ENCODE data around the gene CWF19L2. TPM values are rescaled to one million over a fixed set of nuclear protein-coding genes. Genes with fewer than 3 reads are reported as not detected.

The CWF19L2 gene
- total RNA-seq, 5 donors from 2014 or later (not counting 1 experiment from before 2014, with no cell fraction given) = 24.9 to 34.3 (median 26.1) TPM

DNA sequence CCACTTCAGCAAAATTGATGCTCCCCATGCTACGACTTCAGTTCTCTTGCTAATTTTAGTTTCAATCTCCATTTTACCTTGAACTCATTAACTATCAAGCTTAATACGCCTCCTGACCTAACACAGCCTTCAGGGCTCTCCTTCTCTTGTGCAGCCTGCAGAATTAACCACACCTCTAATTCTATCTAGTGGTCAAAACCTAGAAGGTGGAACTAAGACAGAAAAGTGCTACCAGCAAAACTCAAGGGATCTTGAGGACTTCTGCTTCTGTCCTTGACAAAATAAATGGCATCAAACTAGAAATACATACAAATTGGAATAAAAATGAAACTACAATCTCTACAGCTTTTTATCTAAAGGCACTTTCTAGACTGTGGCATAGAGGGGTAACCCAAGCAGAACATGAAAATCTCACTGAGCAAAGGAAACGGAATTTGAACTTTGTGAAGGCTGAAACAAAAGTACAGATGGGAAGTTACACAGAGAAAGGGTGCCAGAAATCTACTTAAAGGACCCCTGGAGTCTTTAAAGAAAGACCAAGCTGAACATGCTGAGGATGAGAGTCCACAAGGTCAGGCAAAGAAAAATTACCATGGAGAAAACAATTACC is 10.7 kb downstream of the CWF19L2 start:
- ChIA-PET POLR2A (interaction anchor here in 1 of 2 donors (0.8 kb wide), 1 partner anchor 51 kb away, joined by 3 read pairs; no protein-coding TSS in a partner anchor), CTCF (interaction anchor here in 1 of 2 donors (0.7 to 1.1 kb wide), 3 partner anchors 11 to 1272 kb away, joined by 3 to 4 read pairs (median 3); partner anchors contain the start of gene CWF19L2)
- no peaks in the 10 kb centered on the region for H3K27me3 ChIP-seq (replicated peaks in 1 of 2; ENCODE audit: control insufficient read depth in 2 of 2, extremely low read depth in 1 of 2, insufficient read depth in 2 of 2, low read length in 1 of 2)
- no peaks in the 10 kb centered on the region for H3K4me1 ChIP-seq (ENCODE audit: control insufficient read depth in 1 of 2, extremely low read depth in 1 of 2, insufficient read depth in 2 of 2, low read length in 2 of 2)
- Mint-ChIP-seq H3K4me3 (no peak overlapping the region), H3K27ac (no peak overlapping the region), H3K27me3 (no peaks in the 10 kb centered on the region), H3K4me1 (peaks cover 46 to 57% (median 47%) of the 10 kb centered on the region in 3 donors), H3K36me3 (peaks cover 63% of the 10 kb centered on the region), H3K9me3 (no peaks in the 10 kb centered on the region)
- peaks cover 8 to 50% of the 10 kb centered on the region in 2 donors for H3K36me3 ChIP-seq (ENCODE audit: control insufficient read depth in 2 of 2, extremely low read depth in 1 of 2, insufficient read depth in 1 of 2, low read length in 1 of 2)
- WGBS (ENCODE audit: insufficient coverage) = 94% methylated on average over 3 of the region's 3 CpGs
- H3K27ac ChIP-seq (ENCODE audit: low read length) = no peak overlapping the region
- ATAC-seq (replicated peaks in 1 of 4) = no peak
- DNase-seq = no peak
- H3K9me3 ChIP-seq = no peaks in the 10 kb centered on the region
- no peak overlapping the region for H3K4me3 ChIP-seq (ENCODE audit: control insufficient read depth in 1 of 2, extremely low read depth in 1 of 2, low read length in 1 of 2)

DNA sequence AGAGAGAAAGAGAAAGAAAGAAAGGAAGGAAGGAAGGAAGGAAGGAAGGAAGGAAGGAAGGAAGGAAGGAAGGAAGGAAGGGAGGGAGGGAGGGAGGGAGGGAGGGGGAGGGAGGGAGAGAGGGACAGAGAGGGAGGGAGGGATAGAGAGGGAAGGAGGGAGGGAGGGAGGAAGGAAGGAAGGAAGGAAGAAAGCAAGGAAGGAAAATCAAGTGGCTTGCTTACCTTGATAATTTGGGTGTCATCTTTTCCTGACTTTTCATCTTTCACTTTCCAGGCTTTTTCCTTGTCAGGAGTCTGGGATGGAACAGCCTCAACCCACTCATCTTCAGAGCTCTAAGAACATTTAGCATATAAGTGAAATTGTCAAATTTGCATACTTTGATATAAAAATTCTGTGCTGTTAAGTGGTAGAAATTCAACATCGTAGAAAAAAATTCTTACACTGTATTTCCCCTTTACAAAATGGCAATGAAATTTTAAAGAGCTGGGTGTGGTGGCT is 14.9 kb downstream of the CWF19L2 start:
- H3K36me3 Mint-ChIP-seq = peaks cover 73% of the 10 kb centered on the region
- Histone ChIP-seq H3K9me3 (no peaks in the 10 kb centered on the region), H3K36me3 (ENCODE audit: control insufficient read depth in 2 of 2, extremely low read depth in 1 of 2, insufficient read depth in 1 of 2, low read length in 1 of 2) (peaks cover 8 to 74% of the 10 kb centered on the region in 2 donors), H3K27ac (ENCODE audit: low read length) (no peak overlapping the region), H3K4me1 (ENCODE audit: control insufficient read depth in 1 of 2, extremely low read depth in 1 of 2, insufficient read depth in 2 of 2, low read length in 2 of 2) (no peaks in the 10 kb centered on the region), H3K27me3 (replicated peaks in 1 of 2; ENCODE audit: control insufficient read depth in 2 of 2, extremely low read depth in 1 of 2, insufficient read depth in 2 of 2, low read length in 1 of 2) (no peaks in the 10 kb centered on the region), H3K4me3 (ENCODE audit: control insufficient read depth in 1 of 2, extremely low read depth in 1 of 2, low read length in 1 of 2) (no peak overlapping the region)
- H3K9me3 Mint-ChIP-seq = no peaks in the 10 kb centered on the region
- ATAC-seq (replicated peaks in 1 of 4) (no peak), DNase-seq (no peak)
- no CpG with 5 or more reads among the region's 1 CpG for WGBS (ENCODE audit: insufficient coverage)
- no peak overlapping the region for H3K4me3 Mint-ChIP-seq
- H3K27ac Mint-ChIP-seq = no peak overlapping the region
- POLR2A ChIA-PET = no interaction called here
- peaks cover 22 to 36% (median 24%) of the 10 kb centered on the region in 3 donors for H3K4me1 Mint-ChIP-seq
- CTCF ChIA-PET = no interaction called here
- H3K27me3 Mint-ChIP-seq = no peaks in the 10 kb centered on the region

DNA sequence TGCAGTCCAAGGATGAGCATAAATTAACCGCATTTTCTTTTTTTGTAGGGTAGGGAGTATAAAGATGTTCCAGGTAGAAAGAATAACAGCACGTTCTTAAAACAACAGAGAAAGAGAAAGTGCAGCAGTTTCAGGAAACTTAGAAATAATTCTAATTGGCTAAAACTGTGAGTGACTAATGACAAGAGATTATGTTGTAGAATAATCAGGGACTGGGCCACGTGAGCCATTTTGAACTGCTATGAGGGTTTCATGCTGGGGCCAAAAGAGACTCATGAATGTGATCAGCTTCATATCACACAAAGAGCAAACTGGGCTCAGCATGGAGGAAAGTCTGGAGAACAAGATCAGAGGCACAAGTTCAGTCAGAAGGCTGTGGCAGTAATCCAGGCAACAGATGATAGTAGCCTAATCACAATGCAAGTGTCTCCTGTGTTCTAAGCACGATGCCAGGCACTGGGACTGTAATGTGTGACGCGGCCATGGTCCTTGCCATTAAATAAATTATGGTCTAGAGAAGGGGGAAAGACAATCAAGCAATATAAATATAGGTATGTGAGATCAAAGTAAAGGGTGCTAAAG is 17.9 kb downstream of the CWF19L2 start:
- no peaks in the 10 kb centered on the region for H3K27me3 ChIP-seq (replicated peaks in 1 of 2; ENCODE audit: control insufficient read depth in 2 of 2, extremely low read depth in 1 of 2, insufficient read depth in 2 of 2, low read length in 1 of 2)
- DNase-seq (no peak), ATAC-seq (replicated peaks in 1 of 4) (no peak)
- H3K36me3 Mint-ChIP-seq = peaks cover 60% of the 10 kb centered on the region
- 95% methylated on average over 3 of the region's 6 CpGs for WGBS (ENCODE audit: insufficient coverage)
- no peak overlapping the region for H3K4me3 ChIP-seq (ENCODE audit: control insufficient read depth in 1 of 2, extremely low read depth in 1 of 2, low read length in 1 of 2)
- POLR2A ChIA-PET = no interaction called here
- CTCF ChIA-PET = interaction anchor here in 1 of 2 donors (1.1 kb wide), 1 partner anchor 18 kb away, joined by 3 read pairs; no protein-coding TSS in a partner anchor
- peaks cover 8 to 54% of the 10 kb centered on the region in 2 donors for H3K36me3 ChIP-seq (ENCODE audit: control insufficient read depth in 2 of 2, extremely low read depth in 1 of 2, insufficient read depth in 1 of 2, low read length in 1 of 2)
- no peak overlapping the region for H3K4me3 Mint-ChIP-seq
- no peaks in the 10 kb centered on the region for H3K9me3 Mint-ChIP-seq
- H3K9me3 ChIP-seq = no peaks in the 10 kb centered on the region
- H3K27me3 Mint-ChIP-seq = no peaks in the 10 kb centered on the region
- H3K27ac ChIP-seq (ENCODE audit: low read length) = no peak overlapping the region
- H3K4me1 ChIP-seq (ENCODE audit: control insufficient read depth in 1 of 2, extremely low read depth in 1 of 2, insufficient read depth in 2 of 2, low read length in 2 of 2) = no peaks in the 10 kb centered on the region
- H3K4me1 Mint-ChIP-seq = peaks cover 5 to 19% (median 10%) of the 10 kb centered on the region in 3 donors
- H3K27ac Mint-ChIP-seq = no peak overlapping the region

DNA sequence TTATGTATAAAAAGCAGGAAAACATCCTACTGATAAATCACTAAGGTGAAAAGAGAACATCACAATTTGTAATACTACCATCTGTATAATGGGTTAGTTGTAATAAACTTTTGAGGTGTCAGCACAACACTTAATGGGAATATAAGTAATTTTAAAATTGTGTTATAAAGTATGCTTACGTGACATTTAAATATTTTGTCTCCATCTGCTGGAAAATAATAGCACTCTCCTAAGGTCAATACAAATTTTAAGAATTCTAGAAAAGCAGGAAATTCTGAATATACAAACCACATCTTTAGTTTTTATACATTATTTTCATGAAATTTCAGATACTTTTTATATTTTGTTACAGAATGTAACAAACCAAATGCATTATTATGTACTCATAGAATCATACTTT is 19.5 kb downstream of the CWF19L2 start:
- WGBS (ENCODE audit: insufficient coverage) = no CpG with 5 or more reads among the region's 1 CpG
- no peaks in the 10 kb centered on the region for H3K27me3 ChIP-seq (replicated peaks in 1 of 2; ENCODE audit: control insufficient read depth in 2 of 2, extremely low read depth in 1 of 2, insufficient read depth in 2 of 2, low read length in 1 of 2)
- H3K36me3 ChIP-seq (ENCODE audit: control insufficient read depth in 2 of 2, extremely low read depth in 1 of 2, insufficient read depth in 1 of 2, low read length in 1 of 2) = peaks cover 5 to 47% of the 10 kb centered on the region in 2 donors
- ChIA-PET CTCF (no interaction called here), POLR2A (no interaction called here)
- no peak overlapping the region for H3K4me3 Mint-ChIP-seq
- H3K27ac Mint-ChIP-seq = no peak overlapping the region
- no peak overlapping the region for H3K27ac ChIP-seq (ENCODE audit: low read length)
- H3K36me3 Mint-ChIP-seq = peaks cover 56% of the 10 kb centered on the region
- no peak overlapping the region for H3K4me3 ChIP-seq (ENCODE audit: control insufficient read depth in 1 of 2, extremely low read depth in 1 of 2, low read length in 1 of 2)
- DNase-seq = no peak
- no peaks in the 10 kb centered on the region for H3K9me3 ChIP-seq
- no peaks in the 10 kb centered on the region for H3K27me3 Mint-ChIP-seq
- no peaks in the 10 kb centered on the region for H3K4me1 ChIP-seq (ENCODE audit: control insufficient read depth in 1 of 2, extremely low read depth in 1 of 2, insufficient read depth in 2 of 2, low read length in 2 of 2)
- no peaks in the 10 kb centered on the region for H3K9me3 Mint-ChIP-seq
- no peak for ATAC-seq (replicated peaks in 1 of 4)
- H3K4me1 Mint-ChIP-seq = peaks cover 2 to 19% (median 6%) of the 10 kb centered on the region in 3 donors

DNA sequence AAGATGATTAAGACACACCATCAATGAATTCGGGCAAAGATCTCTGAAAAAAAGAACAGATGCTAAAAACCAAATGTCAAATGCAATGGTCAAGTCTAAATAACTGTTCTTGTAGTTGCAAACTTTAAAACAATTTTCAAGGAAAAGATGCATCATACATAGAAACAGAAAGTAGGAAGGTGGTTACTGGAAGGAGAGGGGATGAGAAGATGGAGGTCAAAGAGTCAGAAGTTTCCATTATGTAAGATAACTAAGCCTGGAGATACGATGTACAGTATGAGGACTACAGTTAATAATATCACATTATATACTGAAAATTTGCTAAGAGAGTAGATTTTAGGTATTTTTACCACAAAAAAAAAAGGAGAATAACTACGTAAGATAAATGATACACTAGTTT is 27.1 kb downstream of the CWF19L2 start:
- Mint-ChIP-seq H3K27ac (no peak overlapping the region), H3K4me3 (no peak overlapping the region), H3K27me3 (no peaks in the 10 kb centered on the region)

DNA sequence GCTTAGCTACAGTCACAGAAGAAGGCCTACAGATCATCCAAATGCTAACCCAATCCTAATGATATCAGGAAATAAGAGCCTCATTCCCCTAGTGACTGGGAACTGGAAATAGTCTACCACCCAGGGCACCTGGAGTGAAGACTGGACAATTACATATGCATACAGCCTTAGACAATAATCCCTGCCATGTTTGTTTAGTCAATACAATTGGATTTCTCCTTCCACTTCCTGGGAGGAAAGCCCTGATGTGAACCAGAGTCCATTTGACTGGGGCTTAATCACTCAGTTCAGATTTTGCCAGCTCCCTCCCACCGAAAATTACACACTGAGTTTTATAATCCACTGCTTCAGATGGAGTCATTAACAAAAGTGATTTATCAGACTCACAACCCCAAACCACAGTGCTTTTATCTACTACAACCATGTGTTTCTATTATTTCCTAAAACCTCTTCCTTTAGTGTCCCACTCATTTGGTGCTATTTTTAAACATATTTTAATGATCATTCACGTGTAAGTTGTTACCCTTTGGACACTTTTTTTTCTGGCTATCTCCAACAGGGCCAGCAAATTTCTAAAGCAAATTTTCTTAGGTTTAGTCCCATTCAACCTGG is 29.9 kb downstream of the CWF19L2 start:
- no peak overlapping the region for H3K4me3 ChIP-seq (ENCODE audit: control insufficient read depth in 1 of 2, extremely low read depth in 1 of 2, low read length in 1 of 2)
- no peaks in the 10 kb centered on the region for H3K9me3 ChIP-seq
- ATAC-seq (replicated peaks in 1 of 4) (no peak), DNase-seq (no peak)
- no peaks in the 10 kb centered on the region for H3K27me3 ChIP-seq (replicated peaks in 1 of 2; ENCODE audit: control insufficient read depth in 2 of 2, extremely low read depth in 1 of 2, insufficient read depth in 2 of 2, low read length in 1 of 2)
- ChIA-PET POLR2A (interaction anchor here in 1 of 2 donors (0.6 kb wide), 1 partner anchor 16 kb away, joined by 5 read pairs; no protein-coding TSS in a partner anchor), CTCF (no interaction called here)
- Mint-ChIP-seq H3K27ac (no peak overlapping the region), H3K36me3 (peaks cover 60% of the 10 kb centered on the region), H3K9me3 (no peaks in the 10 kb centered on the region), H3K4me1 (peaks cover 5 to 19% (median 5%) of the 10 kb centered on the region in 3 donors), H3K4me3 (no peak overlapping the region), H3K27me3 (no peaks in the 10 kb centered on the region)
- peaks cover 0 to 23% of the 10 kb centered on the region in 2 donors for H3K36me3 ChIP-seq (ENCODE audit: control insufficient read depth in 2 of 2, extremely low read depth in 1 of 2, insufficient read depth in 1 of 2, low read length in 1 of 2)
- 80% methylated on average over 1 of the region's 2 CpGs for WGBS (ENCODE audit: insufficient coverage)
- no peaks in the 10 kb centered on the region for H3K4me1 ChIP-seq (ENCODE audit: control insufficient read depth in 1 of 2, extremely low read depth in 1 of 2, insufficient read depth in 2 of 2, low read length in 2 of 2)
- no peak overlapping the region for H3K27ac ChIP-seq (ENCODE audit: low read length)

More for the DNA sequence above, 27.1 kb downstream of the CWF19L2 start:
- no peak overlapping the region for H3K27ac ChIP-seq (ENCODE audit: low read length)
- no peaks in the 10 kb centered on the region for H3K9me3 Mint-ChIP-seq
- no peak for DNase-seq
- ChIA-PET CTCF (no interaction called here), POLR2A (no interaction called here)
- peaks cover 52% of the 10 kb centered on the region for H3K36me3 Mint-ChIP-seq
- peaks cover 0 to 25% of the 10 kb centered on the region in 2 donors for H3K36me3 ChIP-seq (ENCODE audit: control insufficient read depth in 2 of 2, extremely low read depth in 1 of 2, insufficient read depth in 1 of 2, low read length in 1 of 2)
- H3K4me1 Mint-ChIP-seq = peaks cover 5 to 19% (median 5%) of the 10 kb centered on the region in 3 donors
- no peaks in the 10 kb centered on the region for H3K4me1 ChIP-seq (ENCODE audit: control insufficient read depth in 1 of 2, extremely low read depth in 1 of 2, insufficient read depth in 2 of 2, low read length in 2 of 2)
- ATAC-seq (replicated peaks in 1 of 4) = no peak
- WGBS (ENCODE audit: insufficient coverage) = 83% methylated on average over 1 of the region's 3 CpGs
- no peaks in the 10 kb centered on the region for H3K9me3 ChIP-seq
- H3K27me3 ChIP-seq (replicated peaks in 1 of 2; ENCODE audit: control insufficient read depth in 2 of 2, extremely low read depth in 1 of 2, insufficient read depth in 2 of 2, low read length in 1 of 2) = no peaks in the 10 kb centered on the region
- H3K4me3 ChIP-seq (ENCODE audit: control insufficient read depth in 1 of 2, extremely low read depth in 1 of 2, low read length in 1 of 2) = no peak overlapping the region
